ENCODE data around the gene PDAP1.
A peak's percentile ranks its signal among the peaks of the same experiment; 100 is the strongest.
"Not testable (repeated sequence)": the region's sequence is repeated elsewhere in the genome, so short reads cannot be mapped to it uniquely, and the experiment has no call there.

The PDAP1 gene

GRCh38 chr7:99396418-99397296 lies 11.7 kb downstream of the PDAP1 start:
- no peak for DNase-seq (ENCODE audit: low read depth in 2 of 2)

- DNase-seq (ENCODE audit: low read depth in 2 of 2), result no peak
Measured at GRCh38 chr7:99395616-99396327, 12.6 kb downstream of the PDAP1 start.

- DNase-seq (ENCODE audit: low read depth in 2 of 2), result no peak
Measured at GRCh38 chr7:99394188-99394502, 14.3 kb downstream of the PDAP1 start.

- no peak for DNase-seq (ENCODE audit: low read depth in 2 of 2)
Measured at GRCh38 chr7:99393355-99394187, 14.8 kb downstream of the PDAP1 start.

- peak; percentile 63 to 64 for DNase-seq (ENCODE audit: low read depth in 2 of 2)
Measured at GRCh38 chr7:99392659-99393354, 15.6 kb downstream of the PDAP1 start.

- DNase-seq (ENCODE audit: low read depth in 2 of 2), result no peak
Measured at GRCh38 chr7:99392046-99392445, 16.4 kb downstream of the PDAP1 start.

GRCh38 chr7:99390941-99391602 lies 17.3 kb downstream of the PDAP1 start:
- no peak for DNase-seq (ENCODE audit: low read depth in 2 of 2)

GRCh38 chr7:99389772-99390171 lies 18.6 kb downstream of the PDAP1 start:
- no peak for DNase-seq (ENCODE audit: low read depth in 2 of 2)

- no peak for DNase-seq (ENCODE audit: low read depth in 2 of 2)
Measured at GRCh38 chr7:99387912-99388311, 20.5 kb downstream of the PDAP1 start.

GRCh38 chr7:99387239-99387635 lies 21.2 kb downstream of the PDAP1 start:
- DNase-seq (ENCODE audit: low read depth in 2 of 2), result not testable (repeated sequence)

- no peak for DNase-seq (ENCODE audit: low read depth in 2 of 2)
Measured at GRCh38 chr7:99386584-99387238, 21.7 kb downstream of the PDAP1 start.

- no peak for DNase-seq (ENCODE audit: low read depth in 2 of 2)
Measured at GRCh38 chr7:99385564-99385963, 22.8 kb downstream of the PDAP1 start.

- no peak for DNase-seq (ENCODE audit: low read depth in 2 of 2)
Measured at GRCh38 chr7:99384523-99384922, 23.9 kb downstream of the PDAP1 start.

GRCh38 chr7:99383791-99384370 lies 24.5 kb downstream of the PDAP1 start:
- no peak for DNase-seq (ENCODE audit: low read depth in 2 of 2)

- no peak for DNase-seq (ENCODE audit: low read depth in 2 of 2)
Measured at GRCh38 chr7:99383203-99383602, 25.2 kb downstream of the PDAP1 start.

GRCh38 chr7:99381664-99382075 lies 26.7 kb downstream of the PDAP1 start:
- DNase-seq (ENCODE audit: low read depth in 2 of 2), result no peak

- peak; percentile 75 to 81 for DNase-seq (ENCODE audit: low read depth in 2 of 2)
Measured at GRCh38 chr7:99380823-99381663, 27.4 kb downstream of the PDAP1 start.

- DNase-seq (ENCODE audit: low read depth in 2 of 2), result peak in 1 of 2 donors; percentile 18
Measured at GRCh38 chr7:99380032-99380822, 28.2 kb downstream of the PDAP1 start.

GRCh38 chr7:99379693-99380031 lies 28.7 kb downstream of the PDAP1 start:
- not testable (repeated sequence) for DNase-seq (ENCODE audit: low read depth in 2 of 2)
